ENCODE measurements around the gene STON1.
"Not testable (repeated sequence)": the region's sequence is repeated elsewhere in the genome, so short reads cannot be mapped to it uniquely, and the experiment has no call there.

STON1 gene

DNA sequence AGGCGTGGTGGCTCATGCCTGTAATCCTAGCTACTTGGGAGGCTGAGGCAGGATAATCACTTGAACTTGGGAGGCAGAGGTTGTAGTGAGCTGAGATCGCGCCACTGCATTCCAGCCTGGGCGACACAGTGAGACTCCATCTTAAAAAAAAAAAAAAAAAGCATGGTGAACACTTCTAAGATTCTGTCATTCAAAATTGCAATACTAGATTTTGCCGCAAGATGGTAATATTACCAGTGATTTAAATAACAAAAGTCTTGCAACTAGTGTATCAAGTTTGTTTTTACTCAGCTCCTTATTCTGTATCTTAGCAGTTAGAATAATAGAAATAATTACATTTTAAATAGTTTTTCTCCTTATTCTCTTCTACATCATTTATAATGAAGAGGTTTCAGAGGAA, 92.7 kb downstream of the STON1 start:
- DNase-seq: not testable (repeated sequence)

DNA sequence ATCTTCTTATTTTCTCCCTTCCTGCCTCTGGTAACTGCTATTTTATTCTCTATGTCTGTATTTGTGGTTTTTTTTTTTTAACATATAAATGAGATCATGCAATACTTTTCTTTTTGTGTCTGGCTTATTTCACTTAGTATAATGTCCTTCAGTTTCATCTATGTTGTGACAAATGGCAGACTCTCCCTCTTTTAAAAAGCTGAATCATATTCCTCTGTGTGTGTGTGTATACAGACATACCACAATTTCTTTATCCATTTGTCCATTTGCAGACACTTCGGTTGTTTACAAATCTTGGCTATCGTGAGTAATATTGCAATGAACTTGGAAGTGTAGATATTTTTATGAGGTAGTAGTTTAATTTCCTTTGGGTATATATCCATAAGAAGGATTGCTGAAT, 94.7 kb downstream of the STON1 start:
- DNase-seq: no peak

- DNase-seq: no peak
These were observed 96.1 kb downstream of the STON1 start for GRCh38 chr2:48626047-48626446.

DNA sequence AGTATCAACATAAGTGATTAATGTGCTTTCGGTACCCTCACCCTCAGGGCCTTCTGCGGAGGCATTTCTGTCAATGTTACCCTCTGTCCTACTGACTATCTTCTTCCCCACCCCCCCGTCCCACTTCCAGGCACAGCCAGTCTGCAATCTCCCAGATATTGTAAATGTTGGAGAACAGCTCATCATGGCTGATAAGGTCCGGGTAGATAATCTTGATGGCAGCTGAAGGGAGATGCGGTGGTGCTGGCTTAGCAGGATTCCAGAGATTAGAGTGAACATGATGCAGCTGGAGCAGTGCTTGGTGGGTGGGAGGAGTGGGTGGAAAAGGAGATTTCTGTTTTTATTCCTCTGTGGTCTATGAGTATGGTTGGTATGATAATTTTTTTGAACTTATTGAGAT, 103.2 kb downstream of the STON1 start:
- DNase-seq: no peak

GRCh38 chr2:48635786-48636185, 105.8 kb downstream of the STON1 start:
- no peak for DNase-seq

- no peak for DNase-seq
These were observed 108.3 kb downstream of the STON1 start for GRCh38 chr2:48638261-48638660.

Measured in NCI-H524 treated with DMSO at 0.1 percent for 48 hours (cell line).